H7 (cell line): ENCODE results near the gene TMC3. TPM values are rescaled to one million over a fixed set of nuclear protein-coding genes. Genes with fewer than 3 reads are reported as not detected.

ENCODE experiments used
- DNase-seq: peaks from one replicate; pipeline ENCODE4 v3.0.0; 2012
- H3K27me3 ChIP-seq: 2 replicates; pipeline ENCODE4 v1.6.0; 2011; ENCODE audit warnings: mild to moderate bottlenecking, low read length; ENCODE audit not compliant: control insufficient read depth, insufficient read depth
- H3K36me3 ChIP-seq: replicated peaks from 2 replicates; pipeline ENCODE4 v1.5.1; 2011; ENCODE audit warnings: low read length; ENCODE audit not compliant: control insufficient read depth, insufficient read depth
- H3K4me3 ChIP-seq: 2 replicates; pipeline ENCODE4 v1.5.1; 2011; ENCODE audit warnings: low read depth, mild to moderate bottlenecking, control low read depth, low read length, moderate library complexity; ENCODE audit not compliant: insufficient read depth
- total RNA-seq: library from RNA; depleted of rRNA; stranded (reverse); fragments of >200 nt; shearing (Covaris generic); gene quantifications from 2 replicates; pipeline ENCODE4 v1.2.3, GENCODE V29; 2014

TMC3 gene
- total RNA-seq, 1 experiment from 2014 or later, result not detected

- H3K27me3 ChIP-seq, result no peaks in the 10 kb centered on the region
- no peaks in the 10 kb centered on the region for H3K36me3 ChIP-seq
- no peak overlapping the region for H3K4me3 ChIP-seq
- no peak for DNase-seq
Measured at GRCh38 chr15:81398456-81398855, 24.4 kb upstream of the TMC3 start.

- no peak for DNase-seq
- H3K36me3 ChIP-seq, result no peaks in the 10 kb centered on the region
- no peak overlapping the region for H3K4me3 ChIP-seq
- H3K27me3 ChIP-seq, result no peaks in the 10 kb centered on the region
Measured at GRCh38 chr15:81394603-81395002, 20.6 kb upstream of the TMC3 start.

GRCh38 chr15:81391657-81392056 is 17.6 kb upstream of the TMC3 start:
- Histone ChIP-seq H3K4me3 (no peak overlapping the region), H3K27me3 (no peaks in the 10 kb centered on the region), H3K36me3 (no peaks in the 10 kb centered on the region)
- DNase-seq, result no peak

GRCh38 chr15:81388436-81388770 is 14.4 kb upstream of the TMC3 start:
- DNase-seq, result no peak
- Histone ChIP-seq H3K27me3 (no peaks in the 10 kb centered on the region), H3K4me3 (no peak overlapping the region), H3K36me3 (no peaks in the 10 kb centered on the region)

- H3K27me3 ChIP-seq, result no peaks in the 10 kb centered on the region
- no peak overlapping the region for H3K4me3 ChIP-seq
- no peaks in the 10 kb centered on the region for H3K36me3 ChIP-seq
- DNase-seq, result no peak
Measured at GRCh38 chr15:81387621-81388435, 13.8 kb upstream of the TMC3 start.

- Histone ChIP-seq H3K27me3 (no peaks in the 10 kb centered on the region), H3K36me3 (no peaks in the 10 kb centered on the region), H3K4me3 (no peak overlapping the region)
- no peak for DNase-seq
Measured at GRCh38 chr15:81386947-81387346, 12.9 kb upstream of the TMC3 start.

GRCh38 chr15:81385721-81386076 is 11.7 kb upstream of the TMC3 start:
- Histone ChIP-seq H3K27me3 (no peaks in the 10 kb centered on the region; the same call in 1 of the 2 replicates), H3K36me3 (no peaks in the 10 kb centered on the region), H3K4me3 (no peak overlapping the region)
- no peak for DNase-seq

GRCh38 chr15:81384891-81385720 is 11.1 kb upstream of the TMC3 start:
- Histone ChIP-seq H3K27me3 (no peaks in the 10 kb centered on the region; the same call in 1 of the 2 replicates), H3K36me3 (no peaks in the 10 kb centered on the region), H3K4me3 (no peak overlapping the region)
- DNase-seq, result no peak

GRCh38 chr15:81381720-81382119 is 7.7 kb upstream of the TMC3 start:
- no peaks in the 10 kb centered on the region for H3K36me3 ChIP-seq
- H3K4me3 ChIP-seq, result no peak overlapping the region
- DNase-seq, result no peak
- no peaks in the 10 kb centered on the region; the same call in 1 of the 2 replicates for H3K27me3 ChIP-seq

GRCh38 chr15:81380668-81381067 is 6.7 kb upstream of the TMC3 start:
- H3K4me3 ChIP-seq, result no peak overlapping the region
- no peak for DNase-seq
- H3K36me3 ChIP-seq, result no peaks in the 10 kb centered on the region
- H3K27me3 ChIP-seq, result no peaks in the 10 kb centered on the region; the same call in 1 of the 2 replicates

GRCh38 chr15:81380203-81380602 is 6.2 kb upstream of the TMC3 start:
- Histone ChIP-seq H3K4me3 (no peak overlapping the region), H3K36me3 (no peaks in the 10 kb centered on the region), H3K27me3 (no peaks in the 10 kb centered on the region; the same call in 1 of the 2 replicates)
- DNase-seq, result no peak

GRCh38 chr15:81379269-81379668 is 5.3 kb upstream of the TMC3 start:
- Histone ChIP-seq H3K4me3 (no peak overlapping the region), H3K36me3 (no peaks in the 10 kb centered on the region), H3K27me3 (no peaks in the 10 kb centered on the region; the same call in 1 of the 2 replicates)
- DNase-seq, result no peak

GRCh38 chr15:81378443-81378842 is 4.4 kb upstream of the TMC3 start:
- H3K27me3 ChIP-seq, result no peaks in the 10 kb centered on the region; the same call in 1 of the 2 replicates
- no peak overlapping the region for H3K4me3 ChIP-seq
- no peaks in the 10 kb centered on the region for H3K36me3 ChIP-seq
- DNase-seq, result no peak

GRCh38 chr15:81377871-81378270 is 3.9 kb upstream of the TMC3 start:
- no peak overlapping the region for H3K4me3 ChIP-seq
- no peaks in the 10 kb centered on the region for H3K36me3 ChIP-seq
- no peak for DNase-seq
- H3K27me3 ChIP-seq, result no peaks in the 10 kb centered on the region; the same call in 1 of the 2 replicates

- DNase-seq, result no peak
- no peaks in the 10 kb centered on the region; the same call in 1 of the 2 replicates for H3K27me3 ChIP-seq
- no peaks in the 10 kb centered on the region for H3K36me3 ChIP-seq
- no peak overlapping the region for H3K4me3 ChIP-seq
Measured at GRCh38 chr15:81376231-81376630, 2.2 kb upstream of the TMC3 start.
